ENCODE data around the gene RMND5B.

RMND5B gene

DNA sequence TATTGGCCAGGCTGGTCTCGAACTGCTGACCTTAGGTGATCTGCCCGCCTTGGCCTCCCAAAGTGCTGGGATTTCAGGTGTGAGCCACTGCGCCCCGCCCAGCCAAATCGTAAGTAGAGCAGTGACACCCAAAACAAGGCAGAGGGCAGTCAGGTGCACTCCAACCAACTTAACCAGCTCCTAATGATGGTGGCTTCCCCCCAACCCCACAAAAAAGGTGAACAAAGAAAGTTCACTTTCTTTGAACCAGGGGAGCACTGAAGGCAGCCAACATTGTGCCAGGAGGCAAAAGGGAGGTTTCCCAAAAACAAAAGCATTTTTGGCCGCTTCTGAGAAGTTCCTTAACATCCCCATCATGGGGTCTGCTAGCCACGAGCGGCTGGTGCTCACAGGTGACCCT, 46.8 kb downstream of the RMND5B start:
- H3K27ac ChIP-seq: no peak overlapping the region
- H3K4me3 ChIP-seq (ENCODE audit: low read depth, low read length): no peak overlapping the region
- no peaks in the 10 kb centered on the region for H3K36me3 ChIP-seq
- DNase-seq: no peak
- no peak for TF ChIP-seq CTCF (IDR thresholded peaks at IDR 0.05; ENCODE audit: low read depth, low read length)
- H3K27me3 ChIP-seq (ENCODE audit: insufficient read depth, low read depth, severe bottlenecking): no peaks in the 10 kb centered on the region
- H3K9me3 ChIP-seq (ENCODE audit: severe bottlenecking): no peaks in the 10 kb centered on the region

DNA sequence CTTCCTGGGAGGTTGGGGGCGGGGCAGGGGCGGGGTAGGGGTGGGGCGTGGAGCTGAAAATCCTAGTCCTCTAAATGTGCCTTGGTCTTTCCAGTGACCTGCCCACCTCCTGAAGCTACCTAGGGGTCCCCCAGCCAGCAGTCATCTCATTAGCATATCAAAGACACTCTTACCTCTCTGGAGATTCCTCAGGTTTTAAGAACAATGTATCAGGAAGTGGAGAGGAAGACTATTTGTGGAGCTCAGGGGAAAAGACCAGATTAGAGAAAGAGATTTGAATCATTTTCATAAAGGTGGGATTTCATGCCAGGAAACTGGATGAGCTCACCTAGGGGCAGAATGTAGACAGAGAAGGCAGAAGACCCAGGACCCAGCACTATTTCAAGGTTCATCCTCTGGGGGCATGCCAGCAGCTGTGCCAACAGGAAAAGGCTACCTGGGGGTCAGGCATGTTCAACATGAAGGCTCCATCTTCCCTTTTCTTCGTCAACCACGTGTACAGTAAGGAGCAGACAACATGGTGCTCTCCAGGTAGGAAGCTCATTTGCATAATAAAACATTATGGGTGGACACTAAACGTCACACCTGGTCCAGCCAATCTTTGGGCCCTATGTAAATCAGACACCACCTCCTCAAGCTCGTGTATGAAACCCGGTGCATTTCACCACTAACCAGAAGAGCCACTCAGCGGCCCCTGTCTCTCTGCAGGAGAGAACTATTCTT, 49.5 kb downstream of the RMND5B start:
- DNase-seq: no peak
- Histone ChIP-seq H3K4me3 (ENCODE audit: low read depth, low read length) (no peak overlapping the region), H3K36me3 (no peaks in the 10 kb centered on the region), H3K27ac (no peak overlapping the region), H3K27me3 (ENCODE audit: insufficient read depth, low read depth, severe bottlenecking) (no peaks in the 10 kb centered on the region), H3K9me3 (ENCODE audit: severe bottlenecking) (no peaks in the 10 kb centered on the region)
- no peak for TF ChIP-seq CTCF (IDR thresholded peaks at IDR 0.05; ENCODE audit: low read depth, low read length)

- no peak for DNase-seq
- Histone ChIP-seq H3K27ac (no peak overlapping the region), H3K9me3 (ENCODE audit: severe bottlenecking) (no peaks in the 10 kb centered on the region)
These were observed 51.5 kb downstream of the RMND5B start for GRCh38 chr5:178182158-178182876.

DNA sequence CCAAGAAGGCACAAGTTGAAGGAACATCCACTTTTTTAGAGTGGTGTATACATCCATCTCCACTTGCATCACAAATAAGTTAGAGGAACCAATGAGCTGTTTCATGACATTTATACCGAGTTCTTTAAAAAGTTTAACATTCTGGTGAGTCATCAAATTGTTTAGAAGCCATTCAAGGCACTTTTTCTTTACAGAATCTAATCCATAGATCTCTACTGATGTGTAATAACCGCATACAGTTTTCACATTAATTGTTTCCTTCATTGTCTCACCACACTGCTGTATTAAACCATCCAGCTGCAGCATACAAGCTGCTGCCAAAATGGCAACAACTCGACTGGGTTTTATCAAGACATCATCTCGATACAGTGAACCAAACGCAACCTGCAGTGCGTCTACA, 55.6 kb downstream of the RMND5B start:
- no peaks in the 10 kb centered on the region for H3K27me3 ChIP-seq (ENCODE audit: insufficient read depth, low read depth, severe bottlenecking)
- no peak overlapping the region for H3K4me3 ChIP-seq (ENCODE audit: low read depth, low read length)
- TF ChIP-seq CTCF (IDR thresholded peaks at IDR 0.05; ENCODE audit: low read depth, low read length): no peak
- DNase-seq: no peak
- no peak overlapping the region for H3K27ac ChIP-seq
- no peaks in the 10 kb centered on the region for H3K9me3 ChIP-seq (ENCODE audit: severe bottlenecking)
- H3K36me3 ChIP-seq: no peaks in the 10 kb centered on the region

More at GRCh38 chr5:178182158-178182876, 51.5 kb downstream of the RMND5B start:
- TF ChIP-seq CTCF (IDR thresholded peaks at IDR 0.05; ENCODE audit: low read depth, low read length): no peak
- Histone ChIP-seq H3K36me3 (no peaks in the 10 kb centered on the region), H3K4me3 (ENCODE audit: low read depth, low read length) (no peak overlapping the region), H3K27me3 (ENCODE audit: insufficient read depth, low read depth, severe bottlenecking) (no peaks in the 10 kb centered on the region)

- Histone ChIP-seq H3K36me3 (no peaks in the 10 kb centered on the region), H3K9me3 (ENCODE audit: severe bottlenecking) (no peaks in the 10 kb centered on the region), H3K27ac (no peak within 1 kb of the TSS), H3K27me3 (ENCODE audit: insufficient read depth, low read depth, severe bottlenecking) (no peaks in the 10 kb centered on the region), H3K4me3 (ENCODE audit: low read depth, low read length) (no peak within 1 kb of the TSS)
- TF ChIP-seq CTCF (IDR thresholded peaks at IDR 0.05; ENCODE audit: low read depth, low read length): no peak
- DNase-seq: no peak
These were observed 56.2 kb downstream of the RMND5B start, which contains the start of gene GMCL2 for GRCh38 chr5:178187014-178187413. Gene GMCL2 (minus strand): TSS chr5:178187371. CDS start chr5:178187299, 72 bp downstream.
